Peyer's patch (tissue), 4 donors: ENCODE results near the gene ABCB8.

Source experiments
- CTCF ChIP-seq, 6 experiments: fragments of 450-650 bp in 4 of 6; fragments of 200-600 bp in 2 of 6; sonication (generic) in 1 of 6; IDR thresholded peaks; one replicate each; pipeline ENCODE4 v1.5.1; 2017 to 2019; ENCODE audit warnings: antibody characterized with exemption in 6 of 6, mild to moderate bottlenecking in 3 of 6, moderate library complexity in 1 of 6
- POLR2A ChIP-seq, 2 donors: fragments of 450-650 bp; IDR thresholded peaks; one replicate each; pipeline ENCODE4 v1.5.1; 2017; ENCODE audit warnings: antibody characterized with exemption in 2 of 2, mild to moderate bottlenecking in 2 of 2, moderate library complexity in 2 of 2

- TF ChIP-seq CTCF (IDR thresholded peaks at IDR 0.05) = no peak
- TF ChIP-seq POLR2A (IDR thresholded peaks at IDR 0.05) = no peak
These were observed 29.9 kb upstream of the ABCB8 start for GRCh38 chr7:150998341-150998740.
